Vagina (tissue), 2 donors: ENCODE measurements around the gene DUSP3. TPM values are rescaled to one million over a fixed set of nuclear protein-coding genes. Genes with fewer than 3 reads are reported as not detected.
A peak's percentile ranks its signal among the peaks of the same experiment; 100 is the strongest.

Experiments
- DNase-seq, 2 donors: peaks; one replicate each; pipeline ENCODE4 v3.0.0-alpha.2; 2017; ENCODE audit errors: extremely low spot score in 2 of 2
- H3K27ac ChIP-seq: fragments of 200-600 bp; sonication (generic); one replicate; pipeline ENCODE4 v1.5.1; 2019
- H3K27me3 ChIP-seq: fragments of 200-600 bp; sonication (generic); one replicate; pipeline ENCODE4 v1.5.1; 2019
- H3K36me3 ChIP-seq, 2 donors: fragments of 200-600 bp; sonication (generic); one replicate each; pipeline ENCODE4 v1.5.1; 2017 to 2019
- H3K4me1 ChIP-seq: fragments of 200-600 bp; sonication (generic); one replicate; pipeline ENCODE4 v1.5.1; 2019
- H3K4me3 ChIP-seq, 2 donors: fragments of 200-600 bp; sonication (generic); 1 replicate in 1 of 2; 2 replicates in 1 of 2; pipeline ENCODE4 v1.5.1; 2016 to 2019
- H3K9me3 ChIP-seq: fragments of 200-600 bp; sonication (generic); one replicate; pipeline ENCODE4 v1.5.1; 2019
- CTCF ChIP-seq, 3 experiments: fragments of 450-650 bp in 2 of 3; fragments of 200-600 bp in 1 of 3; sonication (generic) in 1 of 3; IDR thresholded peaks; one replicate each; pipeline ENCODE4 v1.5.1; 2017 to 2019; ENCODE audit warnings: antibody characterized with exemption in 3 of 3, mild to moderate bottlenecking in 2 of 3, moderate library complexity in 2 of 3
- POLR2A ChIP-seq, 2 donors: fragments of 450-650 bp; IDR thresholded peaks; one replicate each; pipeline ENCODE4 v1.6.1; 2017; ENCODE audit warnings: antibody characterized with exemption in 2 of 2, mild to moderate bottlenecking in 2 of 2, moderate library complexity in 2 of 2
- POLR2AphosphoS5 ChIP-seq, 2 donors: sonication (generic); formaldehyde crosslinking; IDR thresholded peaks; one replicate each; pipeline ENCODE4 v1.9.0; 2017; ENCODE audit warnings: antibody characterized with exemption in 2 of 2, mild to moderate bottlenecking in 2 of 2, low read depth in 1 of 2; ENCODE audit not compliant: insufficient read depth in 1 of 2
- intact Hi-C: fragments of 100-400 bp; cut with DNase I; formaldehyde crosslinking; loops from one replicate; pipeline ENCODE4 v1.15.1; 2023
- total RNA-seq: library from RNA; depleted of rRNA; stranded (reverse); fragments of >200 nt; gene quantifications from one replicate; pipeline ENCODE4 v1.2.3, GENCODE V29; 2016

The DUSP3 gene
- total RNA-seq, 1 donor from 2014 or later: 43.5 TPM

GRCh38 chr17:43779145-43780125 lies 658 bp upstream of the DUSP3 start:
- Histone ChIP-seq H3K36me3 (peaks cover 0 to 7% of the 10 kb centered on the region in 2 donors), H3K4me1 (peaks cover 34% of the 10 kb centered on the region), H3K4me3 (peak overlapping the region; percentile 90 to 96), H3K27me3 (no peaks in the 10 kb centered on the region), H3K9me3 (no peaks in the 10 kb centered on the region), H3K27ac (peak overlapping the region; percentile 99)
- no peak for TF ChIP-seq POLR2A (IDR thresholded peaks at IDR 0.05)
- peak in 1 of 2 donors; percentile 48 for TF ChIP-seq POLR2AphosphoS5 (IDR thresholded peaks at IDR 0.05; ENCODE audit: insufficient read depth in 1 of 2, low read depth in 1 of 2)
- TF ChIP-seq CTCF (IDR thresholded peaks at IDR 0.05): peak in 1 of 3 experiments; percentile 10
- intact Hi-C loops: loop anchor here (10.0 kb wide), 1 partner anchor 65 kb away; the partner anchor contains the start of gene CD300LG
- peak in 1 of 2 donors; percentile 88 for DNase-seq

GRCh38 chr17:43774304-43775250 lies 4.2 kb downstream of the DUSP3 start:
- Histone ChIP-seq H3K36me3 (peaks cover 0 to 49% of the 10 kb centered on the region in 2 donors), H3K4me1 (peaks cover 29% of the 10 kb centered on the region)
- TF ChIP-seq POLR2AphosphoS5 (IDR thresholded peaks at IDR 0.05; ENCODE audit: insufficient read depth in 1 of 2, low read depth in 1 of 2): no peak
- no peak for TF ChIP-seq POLR2A (IDR thresholded peaks at IDR 0.05)
- no peak for TF ChIP-seq CTCF (IDR thresholded peaks at IDR 0.05)

DNA sequence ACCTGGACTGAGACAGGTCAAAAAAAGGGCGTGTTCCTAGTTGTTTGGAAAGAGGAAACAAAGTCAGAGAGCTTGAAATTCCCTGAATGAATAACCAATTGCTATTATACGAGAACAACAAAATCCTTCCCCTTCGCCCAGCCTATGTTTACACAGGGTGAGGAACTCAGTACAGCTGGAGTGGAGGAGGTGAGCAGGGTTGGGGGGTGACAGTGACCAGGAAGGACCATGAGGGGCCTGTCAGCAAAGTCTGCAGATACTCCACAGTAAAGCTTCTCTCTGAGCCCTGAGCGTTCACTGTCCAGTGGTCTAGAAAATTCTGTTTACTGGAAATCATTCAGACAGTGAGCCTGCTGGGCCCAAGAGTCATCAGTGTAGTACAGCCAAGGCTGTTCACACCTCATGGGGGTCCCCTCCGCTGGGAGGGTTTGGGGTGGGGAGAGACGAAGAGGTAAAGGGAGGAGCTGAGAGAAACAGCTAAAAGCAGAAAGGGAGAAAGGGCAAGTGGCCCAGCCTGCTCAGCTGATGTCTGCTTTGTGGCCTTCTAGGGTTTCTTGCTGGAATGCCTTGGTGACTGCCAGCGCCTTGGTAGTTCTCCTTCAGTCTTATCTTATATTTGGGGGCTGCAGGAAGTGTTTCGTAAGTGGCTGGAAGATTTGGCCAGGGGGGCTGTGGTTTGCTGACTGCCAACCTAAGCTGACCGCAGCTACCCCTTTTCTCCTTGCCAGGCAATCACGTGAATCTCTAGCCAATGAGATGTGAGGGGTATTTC lies 5.7 kb downstream of the DUSP3 start:
- intact Hi-C loops: no loop called here
- peaks cover 0 to 56% of the 10 kb centered on the region in 2 donors for H3K36me3 ChIP-seq

More at GRCh38 chr17:43774304-43775250, 4.2 kb downstream of the DUSP3 start:
- H3K27ac ChIP-seq: no peak overlapping the region
- H3K4me3 ChIP-seq: no peak overlapping the region
- no peaks in the 10 kb centered on the region for H3K27me3 ChIP-seq
- peak in 1 of 2 donors; percentile 82 for DNase-seq
- intact Hi-C loops: no loop called here
- H3K9me3 ChIP-seq: no peaks in the 10 kb centered on the region

More for the DNA sequence above, 5.7 kb downstream of the DUSP3 start:
- no peak for TF ChIP-seq CTCF (IDR thresholded peaks at IDR 0.05)
- no peak for TF ChIP-seq POLR2A (IDR thresholded peaks at IDR 0.05)
- TF ChIP-seq POLR2AphosphoS5 (IDR thresholded peaks at IDR 0.05; ENCODE audit: insufficient read depth in 1 of 2, low read depth in 1 of 2): no peak
- H3K27ac ChIP-seq: no peak overlapping the region
- peaks cover 24% of the 10 kb centered on the region for H3K4me1 ChIP-seq
- H3K4me3 ChIP-seq: no peak overlapping the region
- no peaks in the 10 kb centered on the region for H3K9me3 ChIP-seq
- H3K27me3 ChIP-seq: no peaks in the 10 kb centered on the region
- peak in 1 of 2 donors; percentile 74 for DNase-seq
